Spleen (tissue), 7 donors: ENCODE data around the gene MRAS.

Experiments used
- CTCF ChIP-seq, 11 experiments: fragments of 200-600 bp in 7 of 11; fragments of 450-650 bp in 4 of 11; sonication (generic) in 4 of 11; IDR thresholded peaks in 8 of 11; conservative IDR thresholded peaks in 3 of 11; 1 replicate in 7 of 11; 2 replicates in 4 of 11; pipeline versions ENCODE4 v1.4.0 to v1.8.0; 2016 to 2021; ENCODE audit warnings: antibody characterized with exemption in 11 of 11, inconsistent platforms in 4 of 11, mild to moderate bottlenecking in 1 of 11
- POLR2A ChIP-seq, 3 donors: fragments of 450-650 bp; IDR thresholded peaks; one replicate each; pipeline ENCODE4 v1.5.1; 2017; ENCODE audit warnings: antibody characterized with exemption in 3 of 3, mild to moderate bottlenecking in 1 of 3
- POLR2AphosphoS5 ChIP-seq, 3 donors: sonication (generic); formaldehyde crosslinking; IDR thresholded peaks; one replicate each; pipeline ENCODE4 v1.5.1; 2017; ENCODE audit warnings: antibody characterized with exemption in 3 of 3
- donor health status: DM: no; HTN: no; CAD: no; lungs with moderate emphysema.
- donor health status: DM: no; HTN: no; CAD: no.
- donor health status: DM: no; HTN: no; CAD: no.

- no peak for TF ChIP-seq CTCF (IDR thresholded peaks at IDR 0.05 in 8 of 11, conservative IDR thresholded peaks at IDR 0.05 in 3 of 11)
- TF ChIP-seq POLR2AphosphoS5 (IDR thresholded peaks at IDR 0.05), result no peak
- no peak for TF ChIP-seq POLR2A (IDR thresholded peaks at IDR 0.05)
These were observed 27.1 kb downstream of the MRAS start for GRCh38 chr3:138375447-138375846.
